Esophagus squamous epithelium (tissue), 5 donors: ENCODE results near the gene SLC7A7. TPM values are rescaled to one million over a fixed set of nuclear protein-coding genes. Genes with fewer than 3 reads are reported as not detected.

Experiments used
- DNase-seq: peaks from one replicate; lab custom pipeline; 2025; lab: John Stamatoyannopoulos, UW
- H3K27ac ChIP-seq, 4 donors: fragments of 200-600 bp; sonication (generic); one replicate each; pipeline ENCODE4 v1.5.1; 2016 to 2019; ENCODE audit warnings: mild to moderate bottlenecking in 1 of 4
- H3K27me3 ChIP-seq, 4 donors: fragments of 200-600 bp; sonication (generic); 1 replicate in 3 of 4; 2 replicates in 1 of 4; pipeline versions ENCODE4 v1.5.1 to v1.6.0; 2017 to 2021; ENCODE audit warnings: antibody characterized with exemption in 1 of 4
- H3K36me3 ChIP-seq, 3 donors: fragments of 200-600 bp; sonication (generic); one replicate each; pipeline ENCODE4 v1.5.1; 2016 to 2019
- H3K4me1 ChIP-seq, 3 donors: fragments of 200-600 bp; sonication (generic); one replicate each; pipeline ENCODE4 v1.5.1; 2017 to 2019
- H3K4me3 ChIP-seq, 4 donors: fragments of 200-600 bp; sonication (generic); 1 replicate in 3 of 4; 2 replicates in 1 of 4; pipeline ENCODE4 v1.5.1; 2016 to 2019; ENCODE audit warnings: mild to moderate bottlenecking in 2 of 4, moderate library complexity in 1 of 4
- H3K9me3 ChIP-seq, 3 donors: fragments of 200-600 bp; sonication (generic); one replicate each; pipeline ENCODE4 v1.5.1; 2016 to 2019
- CTCF ChIP-seq, 6 experiments: fragments of 450-650 bp in 4 of 6; fragments of 200-600 bp in 2 of 6; sonication (generic) in 2 of 6; IDR thresholded peaks; one replicate each; pipeline ENCODE4 v1.5.1; 2016 to 2019; ENCODE audit warnings: antibody characterized with exemption in 6 of 6, mild to moderate bottlenecking in 4 of 6, moderate library complexity in 4 of 6
- POLR2A ChIP-seq, 4 donors: fragments of 450-650 bp; IDR thresholded peaks; one replicate each; pipeline ENCODE4 v1.6.1; 2017; ENCODE audit warnings: antibody characterized with exemption in 4 of 4, mild to moderate bottlenecking in 4 of 4, moderate library complexity in 3 of 4
- WGBS, 2 donors: methylation state at CpG; one replicate each; pipeline ENCODE4 v1.1.5; 2018; 5-methylcytosine and 5-hydroxymethylcytosine counted together
- intact Hi-C: fragments of 100-400 bp; cut with DNase I; formaldehyde crosslinking; loops from one replicate; pipeline ENCODE4 v1.15.0; 2022
- total RNA-seq, 4 donors: library from RNA; depleted of rRNA; stranded (reverse); fragments of >200 nt; gene quantifications; one replicate each; pipeline ENCODE4 v1.1.0, GENCODE V29; 2016
- donor health status: DM: yes; HTN: yes; CAD: no.

Gene SLC7A7
- total RNA-seq, 4 donors from 2014 or later = 2.5 to 12.6 (median 7.8) TPM; not detected in 1

GRCh38 chr14:22824711-22825359 lies 9.6 kb upstream of the SLC7A7 start:
- H3K4me3 ChIP-seq = no peak overlapping the region
- H3K9me3 ChIP-seq = no peaks in the 10 kb centered on the region
- no peaks in the 10 kb centered on the region for H3K36me3 ChIP-seq
- no peak for TF ChIP-seq CTCF (IDR thresholded peaks at IDR 0.05)
- H3K27ac ChIP-seq = no peak overlapping the region
- intact Hi-C loops = no loop called here
- WGBS, 2 donors = 62 to 65% methylated on average over 8 of the region's 8 CpGs
- peaks cover 6 to 44% (median 10%) of the 10 kb centered on the region in 3 donors for H3K4me1 ChIP-seq
- no peaks in the 10 kb centered on the region for H3K27me3 ChIP-seq
- DNase-seq = no peak

GRCh38 chr14:22822571-22823098 lies 7.4 kb upstream of the SLC7A7 start:
- intact Hi-C loops = no loop called here
- peak; percentile 70 to 90 (median 84) for TF ChIP-seq CTCF (IDR thresholded peaks at IDR 0.05)
- TF ChIP-seq POLR2A (IDR thresholded peaks at IDR 0.05) = no peak
- Histone ChIP-seq H3K27me3 (peaks cover 0 to 4% (median 0%) of the 10 kb centered on the region in 4 donors), H3K4me3 (peak overlapping the region; percentile 17 to 74 (median 46)), H3K9me3 (no peaks in the 10 kb centered on the region), H3K4me1 (peaks cover 6 to 61% (median 22%) of the 10 kb centered on the region in 3 donors), H3K27ac (peak overlapping the region; percentile 34 to 91 (median 78)), H3K36me3 (no peaks in the 10 kb centered on the region)
- no peak for DNase-seq
- WGBS, 2 donors = 0 to 2% methylated on average over 15 of the region's 34 CpGs

GRCh38 chr14:22822016-22822570 lies 6.9 kb upstream of the SLC7A7 start:
- Histone ChIP-seq H3K9me3 (no peaks in the 10 kb centered on the region), H3K4me1 (peaks cover 6 to 64% (median 25%) of the 10 kb centered on the region in 3 donors), H3K27ac (peak overlapping the region; percentile 34 to 91 (median 78)), H3K36me3 (no peaks in the 10 kb centered on the region), H3K27me3 (peaks cover 0 to 4% (median 0%) of the 10 kb centered on the region in 4 donors), H3K4me3 (peak overlapping the region; percentile 17 to 74 (median 46))
- intact Hi-C loops = no loop called here
- no peak for DNase-seq
- WGBS, 2 donors = 66 to 69% methylated on average over 16 to 25 of the region's 32 CpGs
- TF ChIP-seq CTCF (IDR thresholded peaks at IDR 0.05) = no peak
- TF ChIP-seq POLR2A (IDR thresholded peaks at IDR 0.05) = no peak

GRCh38 chr14:22821193-22822015 lies 6.2 kb upstream of the SLC7A7 start:
- intact Hi-C loops = no loop called here
- no peak overlapping the region for H3K4me3 ChIP-seq
- no peaks in the 10 kb centered on the region for H3K36me3 ChIP-seq
- peak overlapping the region in 3 of 4 donors; percentile 71 to 91 (median 84) for H3K27ac ChIP-seq
- peaks cover 6 to 64% (median 25%) of the 10 kb centered on the region in 3 donors for H3K4me1 ChIP-seq
- 86 to 91% methylated on average over 23 to 24 of the region's 24 CpGs for WGBS, 2 donors
- peaks cover 0 to 4% (median 0%) of the 10 kb centered on the region in 4 donors for H3K27me3 ChIP-seq
- H3K9me3 ChIP-seq = no peaks in the 10 kb centered on the region
- no peak for DNase-seq
- no peak for TF ChIP-seq CTCF (IDR thresholded peaks at IDR 0.05)
- TF ChIP-seq POLR2A (IDR thresholded peaks at IDR 0.05) = no peak
